Astrocyte (in vitro differentiated cells and primary cell): ENCODE results near the gene CSTF2T.

ENCODE experiments used
- CTCF ChIP-seq: IDR thresholded peaks from 2 replicates; pipeline ENCODE4 v1.5.1; 2011; ENCODE audit warnings: low read depth, mild to moderate bottlenecking, inconsistent platforms, low read length, moderate library complexity; ENCODE audit not compliant: insufficient read depth
- EZH2 ChIP-seq: IDR thresholded peaks from 2 replicates; pipeline ENCODE4 v1.6.1; 2012; ENCODE audit warnings: mild to moderate bottlenecking, low read length, inconsistent platforms; ENCODE audit not compliant: insufficient read depth

GRCh38 chr10:51691135-51691534 is 8.3 kb downstream of the CSTF2T start:
- TF ChIP-seq CTCF (no peak), EZH2 (no peak)
